Measurements from ENCODE around the gene FCGR2B.
A peak's percentile ranks its signal among the peaks of the same experiment; 100 is the strongest.
"Not testable (repeated sequence)": the region's sequence is repeated elsewhere in the genome, so short reads cannot be mapped to it uniquely, and the experiment has no call there.

The FCGR2B gene

GRCh38 chr1:161662684-161663339 is at the start of gene FCGR2B:
FCGR2B (plus strand) TSS chr1:161663143; CDS start chr1:161663242, 99 bp downstream.
- ATAC-seq = not testable (repeated sequence)

GRCh38 chr1:161616417-161616816 is 46.5 kb upstream of the FCGR2B start:
- ATAC-seq = not testable (repeated sequence)

- not testable (repeated sequence) for ATAC-seq
Measured at GRCh38 chr1:161618517-161618916, 44.4 kb upstream of the FCGR2B start.

- not testable (repeated sequence) for ATAC-seq
Measured at GRCh38 chr1:161620399-161620798, 42.5 kb upstream of the FCGR2B start.

GRCh38 chr1:161621181-161622000 is 41.6 kb upstream of the FCGR2B start:
- peak; percentile 82 for ATAC-seq

GRCh38 chr1:161622054-161622453 is 40.9 kb upstream of the FCGR2B start:
- ATAC-seq = peak; percentile 30

- not testable (repeated sequence) for ATAC-seq
Measured at GRCh38 chr1:161623401-161624051, 39.4 kb upstream of the FCGR2B start.

GRCh38 chr1:161624605-161625004 is 38.3 kb upstream of the FCGR2B start:
- ATAC-seq = not testable (repeated sequence)

- not testable (repeated sequence) for ATAC-seq
Measured at GRCh38 chr1:161626445-161627146, 36.3 kb upstream of the FCGR2B start.

GRCh38 chr1:161630128-161630742 is 32.7 kb upstream of the FCGR2B start:
- not testable (repeated sequence) for ATAC-seq

GRCh38 chr1:161631076-161631475 is 31.9 kb upstream of the FCGR2B start, which contains the start of gene FCGR3B:
FCGR3B (minus strand) TSS chr1:161631176; CDS start chr1:161631094, 82 bp downstream.
- ATAC-seq = no peak
- no peak for TF ChIP-seq ESRRG (CRISPR knock-in tag; IDR thresholded peaks at IDR 0.05)
- TF ChIP-seq ZNF8 (CRISPR knock-in tag; IDR thresholded peaks at IDR 0.05) = no peak
- TF ChIP-seq GLIS3 (CRISPR knock-in tag; IDR thresholded peaks at IDR 0.05) = no peak
- no peak for TF ChIP-seq ARNTL (CRISPR knock-in tag; IDR thresholded peaks at IDR 0.05; ENCODE audit: borderline replicate concordance, low read depth)

- ATAC-seq = not testable (repeated sequence)
Measured at GRCh38 chr1:161634993-161635392, 27.9 kb upstream of the FCGR2B start.

- not testable (repeated sequence) for ATAC-seq
Measured at GRCh38 chr1:161636189-161636782, 26.7 kb upstream of the FCGR2B start.

GRCh38 chr1:161636976-161637375 is 26.0 kb upstream of the FCGR2B start:
- ATAC-seq = not testable (repeated sequence)

GRCh38 chr1:161638251-161638993 is 24.5 kb upstream of the FCGR2B start:
- ATAC-seq = not testable (repeated sequence)

GRCh38 chr1:161639203-161639602 is 23.7 kb upstream of the FCGR2B start:
- ATAC-seq = not testable (repeated sequence)

GRCh38 chr1:161642697-161643096 is 20.2 kb upstream of the FCGR2B start:
- peak; percentile 53; the same call in 2 of the 3 replicates for ATAC-seq

GRCh38 chr1:161643481-161644208 is 19.3 kb upstream of the FCGR2B start:
- ATAC-seq = not testable (repeated sequence)

GRCh38 chr1:161644855-161645254 is 18.1 kb upstream of the FCGR2B start:
- ATAC-seq = not testable (repeated sequence)

Measured in SK-N-SH treated with all-trans-retinoic acid at 6 μM for 48 hours (cell line).